Measurements from ENCODE around the gene MORC1.

- no peak for TF ChIP-seq POLR2AphosphoS5 (IDR thresholded peaks at IDR 0.05; ENCODE audit: low read depth, low read length)
- TF ChIP-seq TAF1 (IDR thresholded peaks at IDR 0.05; ENCODE audit: borderline replicate concordance, insufficient read depth, low read length), result no peak
- no peak for TF ChIP-seq SIN3A (IDR thresholded peaks at IDR 0.05; ENCODE audit: borderline replicate concordance, insufficient read depth, low read length)
- no peak for TF ChIP-seq REST (IDR thresholded peaks at IDR 0.05; ENCODE audit: insufficient read depth in 1 of 2, low read depth in 2 of 2, low read length in 2 of 2)
Observed at GRCh38 chr3:109131276-109131675, 13.3 kb upstream of the MORC1 start.

Measured in PFSK-1 (cell line).